HL-60 (cell line): Measurements from ENCODE around the gene GABBR2.

Experiments used
- DNase-seq, 2 experiments: peaks; one replicate each; pipeline ENCODE4 v3.0.0-alpha.2; 2010 to 2020; ENCODE audit warnings: low read depth in 1 of 2, low spot score in 1 of 2
- H3K27ac ChIP-seq: fragments of 250-450 bp; sonication (Bioruptor Pico); replicated peaks from 2 replicates; pipeline ENCODE4 v1.5.1; 2020; ENCODE audit warnings: mild to moderate bottlenecking, moderate library complexity
- H3K27me3 ChIP-seq: fragments of 250-450 bp; sonication (Bioruptor Pico); 2 replicates; pipeline ENCODE4 v1.5.1; 2021; ENCODE audit warnings: mild to moderate bottlenecking, moderate library complexity; ENCODE audit not compliant: insufficient read depth, poor library complexity, severe bottlenecking
- H3K4me3 ChIP-seq: replicated peaks from 2 replicates; pipeline ENCODE4 v1.5.1; 2011; ENCODE audit warnings: mild to moderate bottlenecking, control low read depth, low read length; ENCODE audit not compliant: insufficient read depth
- CTCF ChIP-seq: IDR thresholded peaks from one replicate; pipeline ENCODE4 v1.5.1; 2011; ENCODE audit warnings: low read length, control low read depth, inconsistent platforms; ENCODE audit not compliant: insufficient read depth
- GABPA ChIP-seq: IDR thresholded peaks from 2 replicates; pipeline ENCODE4 v1.6.1; 2012; ENCODE audit warnings: low read depth
- POLR2AphosphoS5 ChIP-seq: IDR thresholded peaks from 2 replicates; pipeline ENCODE4 v1.6.1; 2012; ENCODE audit warnings: low read depth
- REST ChIP-seq: IDR thresholded peaks from 2 replicates; pipeline ENCODE4 v1.6.1; 2012; ENCODE audit warnings: low read depth; ENCODE audit not compliant: insufficient replicate concordance
- SPI1 ChIP-seq: IDR thresholded peaks from 2 replicates; pipeline ENCODE4 v1.6.1; 2012; ENCODE audit warnings: low read depth, mild to moderate bottlenecking, borderline replicate concordance

GABBR2 gene

GRCh38 chr9:98700801-98701200, 7.9 kb downstream of the GABBR2 start:
- Histone ChIP-seq H3K4me3 (no peak overlapping the region), H3K27ac (no peak overlapping the region), H3K27me3 (peaks cover 9% of the 10 kb centered on the region)
- no peak for TF ChIP-seq SPI1
- TF ChIP-seq POLR2AphosphoS5, result no peak
- DNase-seq, result no peak

GRCh38 chr9:98698856-98699255, 9.9 kb downstream of the GABBR2 start:
- TF ChIP-seq GABPA (no peak), POLR2AphosphoS5 (no peak), REST (no peak), CTCF (no peak), SPI1 (no peak)
- no peak overlapping the region for H3K4me3 ChIP-seq
- DNase-seq, result no peak
- H3K27ac ChIP-seq, result no peak overlapping the region
- peaks cover 4% of the 10 kb centered on the region for H3K27me3 ChIP-seq

GRCh38 chr9:98694943-98695342, 13.8 kb downstream of the GABBR2 start:
- DNase-seq, result no peak
- TF ChIP-seq REST, result no peak
- TF ChIP-seq GABPA, result no peak
- TF ChIP-seq SPI1, result no peak
- TF ChIP-seq POLR2AphosphoS5, result no peak
- TF ChIP-seq CTCF, result no peak
- H3K27ac ChIP-seq, result no peak overlapping the region
- no peak overlapping the region for H3K4me3 ChIP-seq
- peaks cover 2% of the 10 kb centered on the region for H3K27me3 ChIP-seq

- peaks cover 2% of the 10 kb centered on the region for H3K27me3 ChIP-seq
- no peak for DNase-seq
- no peak for TF ChIP-seq GABPA
- no peak for TF ChIP-seq SPI1
- TF ChIP-seq CTCF, result no peak
- no peak for TF ChIP-seq POLR2AphosphoS5
- no peak for TF ChIP-seq REST
- H3K27ac ChIP-seq, result no peak overlapping the region
- H3K4me3 ChIP-seq, result no peak overlapping the region
Measured at GRCh38 chr9:98692392-98692791, 16.3 kb downstream of the GABBR2 start.
